Stimulated activated CD4-positive, alpha-beta T cell treated with anti-CD3 and anti-CD28 coated beads, Interleukin-1b, Interleukin-23, amount 100 ng/mL, for 1 hour (primary cell): ENCODE measurements around the gene SLC7A8.

Source experiments
- DNase-seq, 2 donors: peaks; one replicate each; pipeline ENCODE4 v3.0.0-alpha.2; 2020; ENCODE audit warnings: low read depth in 2 of 2

SLC7A8 gene

DNA sequence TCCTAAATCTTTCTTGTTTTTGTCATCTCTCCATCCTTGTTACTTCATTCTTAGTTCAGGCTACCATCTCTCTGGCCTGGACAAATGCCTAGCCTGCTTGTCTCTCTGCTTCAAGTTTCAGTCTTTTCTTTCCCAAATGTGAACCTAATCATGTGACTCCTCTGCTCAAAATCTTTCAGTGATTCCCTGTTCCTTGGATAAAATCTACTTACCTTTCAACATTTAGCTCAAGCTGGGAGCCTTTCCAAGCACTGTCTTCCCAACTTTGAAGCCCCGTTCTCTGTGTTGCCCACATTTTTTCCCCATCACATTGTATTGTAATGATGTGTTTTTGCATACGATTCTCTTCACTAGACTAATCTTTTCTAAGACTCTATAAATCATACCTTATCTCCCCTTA lies 24.7 kb downstream of the SLC7A8 start:
- no peak for DNase-seq

DNA sequence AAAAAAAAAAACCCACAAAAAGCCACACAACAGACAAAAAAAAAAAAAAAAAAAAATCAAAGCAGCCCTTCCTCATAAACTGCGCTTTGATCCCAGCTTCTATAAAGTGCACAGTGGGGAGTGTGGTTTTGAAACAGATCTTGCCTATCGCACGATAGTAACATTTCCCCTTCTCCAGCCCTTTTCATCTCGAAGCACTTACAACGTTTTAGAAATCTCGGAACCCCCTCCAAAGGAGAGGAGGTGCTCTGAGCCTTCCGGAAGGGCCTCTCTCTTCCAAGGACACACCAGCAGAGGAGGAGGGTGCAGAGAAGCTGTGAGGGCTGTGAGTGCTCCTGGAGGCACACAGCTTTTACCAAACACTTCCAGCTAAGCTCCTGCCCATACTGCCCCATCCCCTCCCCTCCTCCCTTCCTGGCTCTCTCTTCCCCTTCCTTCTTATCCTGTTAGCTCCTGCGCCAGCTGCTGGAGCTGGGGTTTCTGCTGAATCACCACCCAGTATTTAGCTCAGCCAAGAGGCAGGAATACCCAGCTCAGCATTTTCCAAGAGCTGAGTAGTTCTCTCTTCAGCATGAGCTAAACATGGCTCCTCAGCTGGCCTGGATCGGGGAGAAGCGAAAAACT lies 28.4 kb downstream of the SLC7A8 start:
- DNase-seq, result no peak

DNA sequence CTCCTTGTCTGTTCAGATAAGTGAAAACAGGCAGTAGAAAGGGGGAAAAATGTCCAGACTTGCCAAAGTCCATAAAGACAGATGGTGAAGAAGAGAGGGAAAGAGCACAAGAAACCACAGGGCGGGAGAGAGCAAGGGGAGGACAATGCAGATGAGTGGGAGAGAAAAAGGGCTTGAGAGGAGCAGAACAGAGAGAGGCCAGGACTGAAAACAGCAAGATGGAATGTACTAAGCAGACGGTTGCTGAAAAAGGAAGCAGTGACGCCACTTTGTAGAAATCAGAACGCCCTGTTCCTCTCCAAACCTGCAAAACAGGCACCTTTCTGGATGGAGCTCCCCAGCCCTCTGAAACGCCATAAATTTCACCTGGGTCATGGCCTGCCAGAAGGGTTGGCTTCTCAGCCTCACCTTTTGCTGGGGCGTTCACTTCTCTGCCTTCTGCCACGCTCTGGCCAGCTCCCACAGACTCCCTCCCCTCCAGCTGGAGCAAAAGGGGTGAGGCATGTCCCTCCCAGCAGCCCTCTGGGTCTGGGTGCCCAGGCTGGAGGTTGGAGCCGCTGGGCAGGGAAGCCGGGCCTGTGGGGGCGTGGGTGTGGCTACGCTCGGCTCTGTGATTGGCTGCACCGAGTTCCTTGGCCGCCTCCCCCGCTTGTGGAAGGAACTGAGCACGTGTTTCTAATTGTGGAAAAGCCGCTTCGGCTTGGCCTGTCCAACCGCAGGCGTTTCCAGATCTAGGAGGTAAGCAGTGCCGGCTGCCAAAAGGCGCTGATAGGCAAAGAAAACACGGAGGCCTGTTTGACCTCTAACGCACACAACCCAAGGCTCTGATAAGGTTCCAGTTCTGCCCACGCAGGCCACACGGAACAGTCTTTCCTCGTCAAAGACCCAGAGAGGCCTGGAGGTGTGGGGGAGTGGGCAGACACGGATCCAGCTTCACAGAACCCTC lies 29.3 kb downstream of the SLC7A8 start:
- DNase-seq, result no peak

DNA sequence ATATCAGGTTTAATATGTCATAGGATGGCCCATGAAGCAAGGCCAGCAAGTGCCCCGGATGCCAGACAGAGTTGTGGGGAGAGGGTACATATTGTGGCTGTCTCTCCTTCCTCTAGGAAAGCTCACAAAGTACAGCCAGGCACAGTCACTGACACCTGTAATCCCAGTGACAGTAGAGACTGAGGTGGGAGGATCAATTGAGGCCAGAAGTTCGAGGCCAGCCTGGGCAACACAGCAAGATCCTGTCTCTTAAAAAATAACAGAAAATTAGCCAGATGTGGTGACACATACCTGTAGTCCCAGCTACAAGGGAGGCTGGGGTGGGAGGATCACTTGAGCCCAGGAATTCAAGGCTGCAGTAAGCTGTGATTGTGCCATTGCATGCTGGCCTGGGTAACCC lies 32.1 kb downstream of the SLC7A8 start:
- DNase-seq, result no peak

DNA sequence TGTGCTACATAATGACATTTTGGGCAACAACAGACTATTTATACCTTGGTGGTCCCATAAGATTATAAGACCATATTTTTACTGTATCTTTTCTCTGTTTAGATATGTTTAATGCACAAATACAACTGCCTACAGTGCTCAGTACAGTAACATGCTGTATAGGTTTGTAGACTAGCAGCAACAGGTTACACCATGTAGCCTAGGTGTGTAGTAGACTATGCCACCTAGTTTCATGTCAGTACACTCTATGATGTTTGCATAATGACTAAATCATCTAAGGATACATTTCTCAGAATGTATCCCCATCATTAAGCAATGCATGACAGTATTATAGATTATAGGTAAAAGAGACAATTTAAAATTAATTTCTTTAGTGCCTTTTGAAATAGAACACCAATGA lies 33.7 kb downstream of the SLC7A8 start:
- no peak for DNase-seq

DNA sequence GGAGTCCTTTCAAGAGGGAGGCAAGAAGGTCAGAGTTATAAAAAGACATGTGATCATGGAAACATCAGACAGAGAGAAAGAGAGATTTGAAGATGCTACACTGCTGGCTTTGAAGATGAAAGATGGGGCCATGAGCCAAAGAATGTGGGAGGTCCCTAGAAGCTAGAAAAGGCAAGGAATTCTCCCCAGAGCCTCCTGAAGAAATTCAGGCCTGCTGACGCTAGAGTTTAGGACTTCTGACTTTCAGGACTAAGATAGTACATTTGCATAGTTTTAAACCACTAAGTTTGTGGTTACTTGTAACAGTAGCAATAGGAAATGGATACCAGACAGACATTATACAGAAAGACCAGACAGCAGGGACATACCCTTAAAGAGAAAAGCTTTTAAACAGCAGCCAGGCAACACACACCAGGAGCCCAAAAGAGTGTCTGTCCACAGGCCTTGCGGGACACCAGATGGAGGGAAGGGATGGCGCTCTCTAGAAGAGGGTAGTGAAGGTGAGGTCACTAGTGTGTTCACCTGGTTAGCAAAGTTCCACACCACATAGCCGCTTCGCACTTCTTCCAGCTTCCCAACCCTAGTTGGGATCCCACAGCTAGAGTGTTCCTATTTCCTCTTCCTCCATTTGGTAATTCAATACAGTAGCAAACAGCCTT lies 34.7 kb downstream of the SLC7A8 start:
- no peak for DNase-seq

DNA sequence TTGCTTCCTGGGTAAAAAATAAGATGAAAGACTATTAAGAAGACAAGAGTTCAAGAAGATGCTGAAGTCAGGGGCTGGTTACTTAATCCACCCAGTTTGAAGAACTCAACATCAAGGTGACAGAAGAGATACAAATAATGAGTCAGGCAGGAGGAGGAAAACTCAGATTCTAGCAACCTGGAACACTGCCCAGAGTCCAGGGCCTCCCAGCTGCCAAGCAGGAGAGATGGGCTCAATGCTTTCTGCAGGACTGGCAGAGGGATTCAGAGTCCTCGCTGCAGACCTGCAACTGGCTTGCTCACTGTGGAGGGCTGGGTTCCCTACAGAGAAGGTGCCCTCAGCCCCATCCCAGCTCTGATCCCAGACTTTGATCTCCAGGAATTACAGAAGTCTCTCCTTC lies 35.8 kb downstream of the SLC7A8 start:
- DNase-seq, result no peak

- no peak for DNase-seq
Observed at GRCh38 chr14:23146980-23147379, 36.5 kb downstream of the SLC7A8 start.

DNA sequence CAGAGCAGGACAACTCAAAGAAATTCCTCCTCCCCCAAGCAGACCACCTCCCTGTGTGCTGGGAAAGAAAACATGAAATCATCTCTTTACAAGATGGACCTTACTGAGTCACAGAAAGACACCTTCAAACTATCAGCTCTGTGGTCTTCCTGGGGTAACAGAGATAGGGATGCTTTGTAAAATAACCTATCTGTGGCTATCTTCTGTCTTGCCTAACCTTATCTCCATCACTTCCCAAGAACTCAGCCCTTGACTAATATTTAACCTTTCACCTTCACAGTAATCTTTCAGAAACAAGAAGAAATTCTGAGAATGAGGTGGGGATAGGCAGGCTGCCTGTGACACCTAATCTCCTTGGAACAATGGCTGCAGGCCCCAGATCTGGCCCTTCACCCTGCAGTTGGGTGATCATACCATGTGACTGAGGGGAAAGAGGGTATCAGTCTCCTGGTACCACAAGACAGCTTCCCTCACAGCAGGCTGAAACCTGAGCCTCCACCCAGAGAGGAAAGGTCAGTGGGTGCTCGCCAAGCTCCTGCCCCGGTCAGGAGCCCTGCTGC lies 37.0 kb downstream of the SLC7A8 start:
- no peak for DNase-seq

GRCh38 chr14:23145794-23146350 lies 37.6 kb downstream of the SLC7A8 start:
- DNase-seq, result no peak

DNA sequence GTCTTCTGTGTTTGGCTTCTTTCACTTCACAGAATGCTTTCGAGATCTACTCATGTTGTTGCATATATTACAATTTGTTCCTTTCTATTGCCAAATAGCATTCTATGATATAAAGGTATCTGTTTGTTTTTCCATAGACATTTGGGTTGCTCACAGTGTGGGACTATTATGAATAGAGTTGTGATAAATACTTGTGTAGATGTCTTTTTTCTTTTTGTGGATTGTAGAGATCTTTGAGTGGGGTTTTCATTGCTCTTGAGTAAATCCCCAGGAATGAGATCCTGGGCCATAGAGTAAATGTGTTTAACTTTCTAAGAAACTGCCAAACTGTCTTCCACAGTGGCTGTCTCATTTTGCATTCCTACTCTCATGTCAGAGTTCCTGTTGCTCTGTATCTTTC lies 39.5 kb downstream of the SLC7A8 start:
- no peak for DNase-seq

- no peak for DNase-seq
Observed at GRCh38 chr14:23142826-23143225, 40.6 kb downstream of the SLC7A8 start.

- no peak for DNase-seq
Observed at GRCh38 chr14:23141706-23142444, 41.6 kb downstream of the SLC7A8 start.

- no peak for DNase-seq
Observed at GRCh38 chr14:23140371-23140770, 43.1 kb downstream of the SLC7A8 start.

GRCh38 chr14:23139874-23140273 lies 43.6 kb downstream of the SLC7A8 start:
- no peak for DNase-seq

GRCh38 chr14:23137813-23138535 lies 45.5 kb downstream of the SLC7A8 start:
- DNase-seq, result no peak

DNA sequence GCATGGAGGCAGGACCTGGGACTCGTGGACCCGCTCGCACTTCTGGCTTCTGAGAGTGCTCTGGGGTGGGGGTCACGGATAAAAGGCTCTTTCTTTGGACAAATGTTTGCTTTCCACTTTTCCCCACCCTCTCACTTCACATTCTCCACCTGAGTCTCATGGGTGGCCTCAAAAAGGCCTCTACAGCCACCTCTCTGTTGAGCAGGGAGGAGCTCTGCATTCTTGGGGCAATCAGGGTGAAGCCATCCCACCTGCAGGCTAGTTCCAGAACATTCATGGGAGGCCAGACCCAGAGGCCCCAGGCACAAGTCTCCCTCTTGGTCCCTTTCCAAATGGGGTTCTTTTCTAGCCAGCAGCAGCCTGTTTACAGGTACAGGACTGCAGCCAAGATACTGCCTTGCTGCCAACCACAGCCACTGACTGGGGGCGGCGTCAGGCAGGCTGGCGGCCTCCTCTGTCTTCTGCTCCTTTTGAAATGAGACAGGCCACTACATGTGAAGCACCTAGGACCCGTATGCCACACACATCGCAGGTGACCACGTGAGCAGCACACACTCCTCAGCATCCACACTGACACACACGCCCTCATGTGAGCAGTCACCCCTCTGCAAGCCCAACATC lies 46.2 kb downstream of the SLC7A8 start:
- no peak for DNase-seq

DNA sequence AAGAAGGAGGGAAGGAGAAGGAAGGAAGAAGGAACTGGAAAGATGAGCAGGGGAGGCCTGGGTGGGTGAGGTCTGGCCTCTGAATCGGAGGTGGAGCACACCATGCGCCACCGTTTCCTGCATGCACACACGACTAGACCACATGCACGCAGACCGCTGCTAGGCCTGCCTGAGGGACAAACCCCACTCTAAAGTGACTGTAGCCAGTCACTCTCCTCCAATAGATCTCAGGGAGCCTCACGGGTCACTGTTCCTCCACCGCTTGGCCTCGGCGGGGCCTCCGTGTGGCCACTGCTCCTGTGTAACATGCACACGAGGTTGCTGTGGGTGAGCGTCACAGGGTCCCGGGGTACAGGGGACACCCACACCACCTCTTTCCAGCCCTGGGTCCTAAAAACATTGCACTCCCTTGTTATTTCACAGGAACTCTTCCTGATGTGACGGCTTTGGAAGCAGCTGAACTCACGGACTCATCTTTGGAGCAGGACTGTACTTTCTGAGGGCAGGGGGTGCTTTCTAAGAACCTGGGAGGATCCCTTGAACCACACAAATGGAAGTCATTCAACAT lies 46.8 kb downstream of the SLC7A8 start:
- DNase-seq, result no peak

- DNase-seq, result no peak
Observed at GRCh38 chr14:23132970-23133369, 50.5 kb downstream of the SLC7A8 start.

DNA sequence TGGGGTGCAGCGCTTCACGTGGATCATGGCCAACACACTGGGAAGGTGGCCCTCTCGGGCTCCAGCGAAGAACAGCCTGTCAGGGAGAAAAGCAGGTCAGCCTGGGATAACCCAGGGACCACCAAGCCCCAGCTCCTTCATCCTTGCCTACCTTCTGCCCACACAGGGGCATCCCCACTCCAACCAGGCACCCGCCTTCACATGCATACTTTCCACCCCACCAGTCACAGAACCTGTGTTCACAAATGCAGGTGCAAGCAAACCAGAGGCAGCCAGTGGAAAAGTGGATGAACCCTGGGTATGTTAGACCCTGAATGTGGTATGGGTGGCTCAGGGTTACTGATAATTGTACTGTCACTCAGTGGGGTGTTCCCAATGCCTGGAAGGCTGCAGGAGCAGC lies 52.0 kb downstream of the SLC7A8 start:
- no peak for DNase-seq
